HG03025 (cell line): ENCODE results near the gene BCL6B.
"Not testable (repeated sequence)": the region's sequence is repeated elsewhere in the genome, so short reads cannot be mapped to it uniquely, and the experiment has no call there.

ENCODE experiments used
- ATAC-seq: cut with Tn5 transposase; IDR thresholded peaks from one replicate; pipeline ENCODE4 v1.9.1; 2021; ENCODE audit warnings: mild to moderate bottlenecking, moderate library complexity; ENCODE audit not compliant: unreplicated experiment, low FRiP score

Gene BCL6B

GRCh38 chr17:7022781-7023571 is at the start of gene BCL6B:
Gene BCL6B (plus strand): TSS chr17:7023050. CDS start chr17:7023672, 622 bp downstream.
- ATAC-seq = no peak

GRCh38 chr17:6979440-6979839 is 43.4 kb upstream of the BCL6B start:
- ATAC-seq = not testable (repeated sequence)

GRCh38 chr17:6981426-6981825 is 41.4 kb upstream of the BCL6B start:
- ATAC-seq = no peak

GRCh38 chr17:6985266-6985665 is 37.6 kb upstream of the BCL6B start:
- no peak for ATAC-seq

- ATAC-seq = no peak
These were observed 36.2 kb upstream of the BCL6B start for GRCh38 chr17:6986676-6987075.

- ATAC-seq = no peak
These were observed 33.1 kb upstream of the BCL6B start for GRCh38 chr17:6989779-6990178.

GRCh38 chr17:6993613-6994056 is 29.2 kb upstream of the BCL6B start:
- not testable (repeated sequence) for ATAC-seq

GRCh38 chr17:6994118-6994598 is 28.7 kb upstream of the BCL6B start:
- no peak for ATAC-seq

GRCh38 chr17:6994666-6995256 is 28.1 kb upstream of the BCL6B start:
- no peak for ATAC-seq

- no peak for ATAC-seq
These were observed 27.2 kb upstream of the BCL6B start, which contains the start of gene ALOX12 for GRCh38 chr17:6995500-6996255. Gene ALOX12 (plus strand): TSS chr17:6996049. CDS start chr17:6996118, 69 bp downstream.

- ATAC-seq = no peak
These were observed 26.4 kb upstream of the BCL6B start for GRCh38 chr17:6996256-6997011.

GRCh38 chr17:6997171-6997570 is 25.7 kb upstream of the BCL6B start:
- no peak for ATAC-seq

- ATAC-seq = no peak
These were observed 23.9 kb upstream of the BCL6B start for GRCh38 chr17:6998855-6999508.

- no peak for ATAC-seq
These were observed 21.4 kb upstream of the BCL6B start for GRCh38 chr17:7001318-7001961.

GRCh38 chr17:7002288-7003047 is 20.4 kb upstream of the BCL6B start:
- ATAC-seq = no peak

GRCh38 chr17:7003745-7004144 is 19.1 kb upstream of the BCL6B start:
- ATAC-seq = no peak

GRCh38 chr17:7004398-7005253 is 18.2 kb upstream of the BCL6B start:
- ATAC-seq = no peak

- no peak for ATAC-seq
These were observed 17.1 kb upstream of the BCL6B start for GRCh38 chr17:7005716-7006115.
